HG03064 (cell line): ENCODE measurements around the gene ACVR2B.
A peak's percentile ranks its signal among the peaks of the same experiment; 100 is the strongest.
"Not testable (repeated sequence)": the region's sequence is repeated elsewhere in the genome, so short reads cannot be mapped to it uniquely, and the experiment has no call there.

Experiments used
- ATAC-seq: cut with Tn5 transposase; IDR thresholded peaks from one replicate; pipeline ENCODE4 v1.9.1; 2021; ENCODE audit warnings: low read depth; ENCODE audit not compliant: unreplicated experiment

The ACVR2B gene

GRCh38 chr3:38453075-38453912, at the start of gene ACVR2B:
Gene ACVR2B (plus strand): TSS chr3:38453890. CDS start chr3:38454323, 433 bp downstream.
- ATAC-seq: peak; percentile 53

GRCh38 chr3:38404286-38404685, 49.4 kb upstream of the ACVR2B start:
- ATAC-seq: no peak

GRCh38 chr3:38411591-38411990, 42.1 kb upstream of the ACVR2B start:
- no peak for ATAC-seq

GRCh38 chr3:38420758-38421157, 32.9 kb upstream of the ACVR2B start:
- not testable (repeated sequence) for ATAC-seq

GRCh38 chr3:38421679-38422336, 31.9 kb upstream of the ACVR2B start:
- no peak for ATAC-seq

GRCh38 chr3:38426798-38427426, 26.8 kb upstream of the ACVR2B start:
- ATAC-seq: not testable (repeated sequence)

- ATAC-seq: not testable (repeated sequence)
Observed at GRCh38 chr3:38432871-38433658, 20.6 kb upstream of the ACVR2B start.

- ATAC-seq: not testable (repeated sequence)
Observed at GRCh38 chr3:38433661-38434060, 20.0 kb upstream of the ACVR2B start.

- ATAC-seq: not testable (repeated sequence)
Observed at GRCh38 chr3:38438436-38439069, 15.1 kb upstream of the ACVR2B start.

- not testable (repeated sequence) for ATAC-seq
Observed at GRCh38 chr3:38443205-38443604, 10.5 kb upstream of the ACVR2B start.

GRCh38 chr3:38446085-38446686, 7.5 kb upstream of the ACVR2B start:
- no peak for ATAC-seq

GRCh38 chr3:38446812-38447211, 6.9 kb upstream of the ACVR2B start:
- no peak for ATAC-seq

- no peak for ATAC-seq
Observed at GRCh38 chr3:38450853-38451252, 2.8 kb upstream of the ACVR2B start.

GRCh38 chr3:38453913-38454177, 155 bp downstream of the ACVR2B start:
- ATAC-seq: peak; percentile 21

GRCh38 chr3:38454178-38454883, 641 bp downstream of the ACVR2B start:
- peak; percentile 27 for ATAC-seq

- ATAC-seq: no peak
Observed at GRCh38 chr3:38454884-38455638, 1.4 kb downstream of the ACVR2B start.

- ATAC-seq: no peak
Observed at GRCh38 chr3:38455639-38456430, 2.1 kb downstream of the ACVR2B start.
